ENCODE data around the gene AUNIP. TPM values are rescaled to one million over a fixed set of nuclear protein-coding genes. Genes with fewer than 3 reads are reported as not detected.

AUNIP gene
- total RNA-seq, 1 donor from 2014 or later = 1.5 TPM

- Histone ChIP-seq H3K27ac (no peak overlapping the region), H3K27me3 (no peaks in the 10 kb centered on the region), H3K4me1 (peaks cover 17% of the 10 kb centered on the region), H3K36me3 (peaks cover 0 to 4% of the 10 kb centered on the region in 2 donors), H3K4me3 (no peak overlapping the region), H3K9me3 (no peaks in the 10 kb centered on the region)
- TF ChIP-seq POLR2AphosphoS5 (IDR thresholded peaks at IDR 0.05; ENCODE audit: insufficient read depth in 1 of 2, low read depth in 1 of 2) (no peak), POLR2A (IDR thresholded peaks at IDR 0.05) (no peak), CTCF (IDR thresholded peaks at IDR 0.05) (no peak)
- intact Hi-C loops (cut with DNase I) = no loop called here
- DNase-seq (ENCODE audit: extremely low spot score in 2 of 2) = no peak
These were observed 2.3 kb upstream of the AUNIP start for GRCh38 chr1:25861316-25862286.

GRCh38 chr1:25858494-25858893 lies 763 bp downstream of the AUNIP start:
- H3K27ac ChIP-seq = no peak overlapping the region
- intact Hi-C loops (cut with DNase I) = no loop called here
- peaks cover 0 to 4% of the 10 kb centered on the region in 2 donors for H3K36me3 ChIP-seq
- H3K9me3 ChIP-seq = no peaks in the 10 kb centered on the region
- H3K4me1 ChIP-seq = peaks cover 17% of the 10 kb centered on the region
- no peaks in the 10 kb centered on the region for H3K27me3 ChIP-seq
- H3K4me3 ChIP-seq = peak overlapping the region in 1 of 2 donors; percentile 50
- no peak for DNase-seq (ENCODE audit: extremely low spot score in 2 of 2)
- no peak for TF ChIP-seq POLR2AphosphoS5 (IDR thresholded peaks at IDR 0.05; ENCODE audit: insufficient read depth in 1 of 2, low read depth in 1 of 2)
- no peak for TF ChIP-seq CTCF (IDR thresholded peaks at IDR 0.05)
- no peak for TF ChIP-seq POLR2A (IDR thresholded peaks at IDR 0.05)

GRCh38 chr1:25856856-25857255 lies 2.4 kb downstream of the AUNIP start:
- DNase-seq (ENCODE audit: extremely low spot score in 2 of 2) = no peak

GRCh38 chr1:25854554-25854953 lies 4.7 kb downstream of the AUNIP start:
- no peak overlapping the region for H3K4me3 ChIP-seq
- H3K27me3 ChIP-seq = no peaks in the 10 kb centered on the region
- no peak for DNase-seq (ENCODE audit: extremely low spot score in 2 of 2)
- H3K36me3 ChIP-seq = no peaks in the 10 kb centered on the region
- TF ChIP-seq CTCF (IDR thresholded peaks at IDR 0.05) (no peak), POLR2AphosphoS5 (IDR thresholded peaks at IDR 0.05; ENCODE audit: insufficient read depth in 1 of 2, low read depth in 1 of 2) (no peak), POLR2A (IDR thresholded peaks at IDR 0.05) (no peak)
- H3K9me3 ChIP-seq = no peaks in the 10 kb centered on the region
- H3K27ac ChIP-seq = no peak overlapping the region
- H3K4me1 ChIP-seq = peaks cover 8% of the 10 kb centered on the region
- intact Hi-C loops (cut with DNase I) = no loop called here

More at GRCh38 chr1:25856856-25857255, 2.4 kb downstream of the AUNIP start:
- TF ChIP-seq POLR2A (IDR thresholded peaks at IDR 0.05) = no peak
- TF ChIP-seq POLR2AphosphoS5 (IDR thresholded peaks at IDR 0.05; ENCODE audit: insufficient read depth in 1 of 2, low read depth in 1 of 2) = no peak
- no peak for TF ChIP-seq CTCF (IDR thresholded peaks at IDR 0.05)
- H3K9me3 ChIP-seq = no peaks in the 10 kb centered on the region
- intact Hi-C loops (cut with DNase I) = no loop called here
- no peaks in the 10 kb centered on the region for H3K36me3 ChIP-seq
- H3K4me3 ChIP-seq = no peak overlapping the region
- peaks cover 17% of the 10 kb centered on the region for H3K4me1 ChIP-seq
- H3K27me3 ChIP-seq = no peaks in the 10 kb centered on the region
- no peak overlapping the region for H3K27ac ChIP-seq

- DNase-seq (ENCODE audit: extremely low spot score in 2 of 2) = no peak
- no peak for TF ChIP-seq POLR2AphosphoS5 (IDR thresholded peaks at IDR 0.05; ENCODE audit: insufficient read depth in 1 of 2, low read depth in 1 of 2)
- no peak for TF ChIP-seq POLR2A (IDR thresholded peaks at IDR 0.05)
- no peak for TF ChIP-seq CTCF (IDR thresholded peaks at IDR 0.05)
- H3K4me1 ChIP-seq = no peaks in the 10 kb centered on the region
- no peaks in the 10 kb centered on the region for H3K27me3 ChIP-seq
- H3K4me3 ChIP-seq = no peak overlapping the region
- intact Hi-C loops (cut with DNase I) = no loop called here
- H3K36me3 ChIP-seq = no peaks in the 10 kb centered on the region
- no peaks in the 10 kb centered on the region for H3K9me3 ChIP-seq
- H3K27ac ChIP-seq = no peak overlapping the region
These were observed 10.7 kb downstream of the AUNIP start for GRCh38 chr1:25848531-25848930.
